Esophagus muscularis mucosa (tissue), 4 donors: Measurements from ENCODE around the gene RCN1.

ENCODE experiments used
- CTCF ChIP-seq, 3 experiments: fragments of 200-600 bp in 2 of 3; fragments of 450-650 bp in 1 of 3; sonication (generic) in 2 of 3; IDR thresholded peaks; one replicate each; pipeline ENCODE4 v1.5.1; 2017 to 2019; ENCODE audit warnings: antibody characterized with exemption in 3 of 3, mild to moderate bottlenecking in 2 of 3, moderate library complexity in 1 of 3
- EP300 ChIP-seq: sonication (generic); formaldehyde crosslinking; IDR thresholded peaks from one replicate; pipeline ENCODE4 v1.6.1; 2017; ENCODE audit warnings: antibody characterized with exemption
- POLR2A ChIP-seq: fragments of 450-650 bp; IDR thresholded peaks from one replicate; pipeline ENCODE4 v1.6.1; 2017; ENCODE audit warnings: antibody characterized with exemption, moderate library complexity, mild to moderate bottlenecking, low read depth
- POLR2AphosphoS5 ChIP-seq, 2 donors: sonication (generic); formaldehyde crosslinking; IDR thresholded peaks; one replicate each; pipeline ENCODE4 v1.6.1; 2017; ENCODE audit warnings: antibody characterized with exemption in 2 of 2

GRCh38 chr11:32141745-32142546 lies 51.1 kb downstream of the RCN1 start:
- TF ChIP-seq CTCF (IDR thresholded peaks at IDR 0.05) (no peak), POLR2A (no peak), POLR2AphosphoS5 (IDR thresholded peaks at IDR 0.05) (no peak), EP300 (no peak)
